GM23248 (cell line): ENCODE measurements around the gene CST2. TPM values are rescaled to one million over a fixed set of nuclear protein-coding genes. Genes with fewer than 3 reads are reported as not detected.
"Not testable (repeated sequence)": the region's sequence is repeated elsewhere in the genome, so short reads cannot be mapped to it uniquely, and the experiment has no call there.

Experiments used
- DNase-seq: peaks from one replicate; pipeline ENCODE4 v3.0.0-alpha.2; 2015
- H2AFZ ChIP-seq: fragments of 200-600 bp; sonication (generic); 2 replicates; pipeline ENCODE4 v1.6.1; 2016; ENCODE audit warnings: antibody characterized with exemption
- H3F3A ChIP-seq: fragments of 200-600 bp; sonication (generic); 2 replicates; pipeline ENCODE4 v1.6.1; 2016; ENCODE audit warnings: mild to moderate bottlenecking, antibody characterized with exemption, mixed run types; ENCODE audit not compliant: insufficient read depth
- H3K27ac ChIP-seq: fragments of 200-600 bp; sonication (generic); 2 replicates; pipeline ENCODE4 v1.5.1; 2016; ENCODE audit warnings: mild to moderate bottlenecking
- H3K27me3 ChIP-seq: fragments of 200-600 bp; sonication (generic); replicated peaks from 2 replicates; pipeline ENCODE4 v1.6.1; 2016; ENCODE audit warnings: mild to moderate bottlenecking; ENCODE audit not compliant: insufficient read depth
- H3K36me3 ChIP-seq: fragments of 200-600 bp; sonication (generic); 2 replicates; pipeline ENCODE4 v1.6.1; 2016; ENCODE audit warnings: low read depth, mild to moderate bottlenecking
- H3K4me1 ChIP-seq: fragments of 200-600 bp; sonication (generic); 2 replicates; pipeline ENCODE4 v1.6.1; 2016; ENCODE audit warnings: mild to moderate bottlenecking; ENCODE audit not compliant: insufficient read depth
- H3K4me2 ChIP-seq: fragments of 200-600 bp; sonication (generic); one replicate; pipeline ENCODE4 v1.6.1; 2016; ENCODE audit warnings: mild to moderate bottlenecking; ENCODE audit not compliant: unreplicated experiment
- H3K4me3 ChIP-seq: fragments of 200-600 bp; sonication (generic); 2 replicates; pipeline ENCODE4 v1.5.1; 2016; ENCODE audit warnings: mild to moderate bottlenecking
- H3K79me2 ChIP-seq: fragments of 200-600 bp; sonication (generic); 2 replicates; pipeline ENCODE4 v1.6.1; 2016; ENCODE audit warnings: mild to moderate bottlenecking; ENCODE audit not compliant: insufficient read depth
- H3K9ac ChIP-seq: fragments of 200-600 bp; sonication (generic); 2 replicates; pipeline ENCODE4 v1.6.1; 2016; ENCODE audit warnings: mild to moderate bottlenecking
- H3K9me2 ChIP-seq: fragments of 200-600 bp; sonication (generic); 2 replicates; pipeline ENCODE4 v1.6.1; 2016; ENCODE audit warnings: mixed run types, mild to moderate bottlenecking, moderate library complexity; ENCODE audit not compliant: insufficient read depth
- H3K9me3 ChIP-seq: fragments of 200-600 bp; sonication (generic); one replicate; pipeline ENCODE4 v1.6.1; 2017; ENCODE audit warnings: low read depth
- H4K20me1 ChIP-seq: fragments of 200-600 bp; sonication (generic); 2 replicates; pipeline ENCODE4 v1.6.0; 2016; ENCODE audit not compliant: insufficient read depth
- EZH2 ChIP-seq: fragments of 200-600 bp; sonication (generic); IDR thresholded peaks from 2 replicates; pipeline ENCODE4 v1.6.1; 2018; ENCODE audit warnings: antibody characterized with exemption, mild to moderate bottlenecking; ENCODE audit not compliant: insufficient read depth, poor library complexity, severe bottlenecking
- EZH2phosphoT487 ChIP-seq: fragments of 200-600 bp; sonication (generic); IDR thresholded peaks from 2 replicates; pipeline ENCODE4 v1.6.1; 2018; ENCODE audit warnings: antibody characterized with exemption, moderate library complexity, mild to moderate bottlenecking, low read depth; ENCODE audit not compliant: insufficient read depth
- WGBS, 2 experiments: methylation state at CpG; one replicate each; pipeline ENCODE4 v1.1.6; 2015 to 2017; ENCODE audit warnings: low lambda C conversion rate in 2 of 2, low coverage in 1 of 2; ENCODE audit errors: missing lambda C conversion rate in 2 of 2; 5-methylcytosine and 5-hydroxymethylcytosine counted together
- in situ Hi-C: fragments of 300-500 bp; cut with MboI; formaldehyde crosslinking; loops from 2 replicates; pipeline ENCODE4 v1.15.0; 2020
- polyA plus RNA-seq: library from polyadenylated mRNA; unstranded; fragments of >200 nt; fragmentation: Nextera tagmentation; extraction: Ambion mirVana; gene quantifications from 2 replicates; pipeline ENCODE4 v1.2.1, GENCODE V29; 2016
- total RNA-seq: library from RNA; depleted of rRNA; stranded (reverse); fragments of >200 nt; shearing (Covaris generic); gene quantifications from 2 replicates; pipeline ENCODE4 v1.2.3, GENCODE V29; 2014

Gene CST2
- total and polyA plus RNA-seq, 2 experiments from 2014 or later = 1.5 to 5.6 TPM

GRCh38 chr20:23832775-23833513 lies 6.4 kb upstream of the CST2 start:
- 29% methylated on average over 3 of the region's 3 CpGs for WGBS, 2 experiments
- peak; percentile 15 for DNase-seq
- TF ChIP-seq EZH2phosphoT487 = no peak
- no peak for TF ChIP-seq EZH2
- Histone ChIP-seq H3K27me3 (no peaks in the 10 kb centered on the region), H3K9me2 (no peaks in the 10 kb centered on the region), H3K4me3 (no peak overlapping the region), H3K4me2 (no peak overlapping the region), H3K36me3 (no peaks in the 10 kb centered on the region), H3K79me2 (no peaks in the 10 kb centered on the region), H3K27ac (no peak overlapping the region), H4K20me1 (no peaks in the 10 kb centered on the region), H2AFZ (no peak overlapping the region), H3K9ac (no peak overlapping the region), H3F3A (no peaks in the 10 kb centered on the region), H3K4me1 (no peaks in the 10 kb centered on the region), H3K9me3 (no peaks in the 10 kb centered on the region)
- in situ Hi-C loops = no loop called here

GRCh38 chr20:23831961-23832360 lies 5.4 kb upstream of the CST2 start:
- H3K36me3 ChIP-seq, H3K4me1 ChIP-seq, H3K4me2 ChIP-seq, H3K9ac ChIP-seq, H2AFZ ChIP-seq, H3K27me3 ChIP-seq, H3K9me2 ChIP-seq, H3K27ac ChIP-seq, H3K79me2 ChIP-seq, H3F3A ChIP-seq, in situ Hi-C loops, H4K20me1 ChIP-seq, H3K9me3 ChIP-seq, H3K4me3 ChIP-seq: not testable (repeated sequence)
- WGBS, 2 experiments = 11 to 31% methylated on average over 3 of the region's 3 CpGs
- DNase-seq = peak; percentile 50

DNA sequence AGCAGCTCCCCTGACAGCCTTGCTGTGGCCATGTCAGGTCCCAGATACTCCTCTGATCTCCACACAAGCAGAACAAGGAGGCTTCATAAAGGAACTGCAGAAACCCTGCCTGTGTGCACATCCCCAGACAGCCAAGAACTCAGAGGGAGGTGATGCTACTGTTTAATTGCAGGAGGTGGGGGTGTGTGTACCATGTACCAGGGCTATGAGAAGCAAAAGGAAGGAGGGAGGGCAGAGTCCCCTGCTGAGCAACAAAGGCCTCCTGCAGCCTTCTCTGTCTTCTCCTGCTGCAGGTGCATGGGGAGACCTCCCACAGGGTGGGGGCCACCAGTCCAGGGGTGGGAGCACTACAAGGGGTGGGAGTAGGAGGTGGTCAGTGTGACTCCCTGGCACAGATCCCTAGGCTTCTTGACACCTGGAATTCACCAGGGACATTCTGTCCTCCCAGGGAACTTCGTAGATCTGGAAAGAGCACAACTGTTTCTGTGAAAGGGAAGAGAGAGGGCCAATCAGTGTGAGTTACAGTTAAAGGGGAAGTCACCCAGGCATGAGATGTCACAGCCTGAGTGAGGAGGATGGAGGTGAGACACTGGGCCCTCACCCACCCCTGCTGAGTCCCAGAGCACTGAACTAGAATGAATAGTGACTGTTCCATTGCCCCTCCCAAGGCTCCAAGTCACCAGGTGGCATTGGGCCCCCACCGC lies 2.8 kb downstream of the CST2 start:
- TF ChIP-seq EZH2 (no peak), EZH2phosphoT487 (no peak)
- 51 to 54% methylated on average over 2 of the region's 2 CpGs for WGBS, 2 experiments
- in situ Hi-C loops = no loop called here

GRCh38 chr20:23823111-23823510 lies 3.4 kb downstream of the CST2 start:
- H3K27ac ChIP-seq = no peak overlapping the region
- H3K9me3 ChIP-seq = no peaks in the 10 kb centered on the region
- H3F3A ChIP-seq = no peaks in the 10 kb centered on the region
- in situ Hi-C loops = no loop called here
- no peak for DNase-seq
- no peak overlapping the region for H3K9ac ChIP-seq
- H3K79me2 ChIP-seq = no peaks in the 10 kb centered on the region
- no peak overlapping the region for H2AFZ ChIP-seq
- no peaks in the 10 kb centered on the region for H3K36me3 ChIP-seq
- 8 to 16% methylated on average over 5 of the region's 5 CpGs for WGBS, 2 experiments
- H3K4me1 ChIP-seq = no peaks in the 10 kb centered on the region
- TF ChIP-seq EZH2phosphoT487 (no peak), EZH2 (no peak)
- H3K9me2 ChIP-seq = no peaks in the 10 kb centered on the region
- no peak overlapping the region for H3K4me3 ChIP-seq
- no peaks in the 10 kb centered on the region for H4K20me1 ChIP-seq
- H3K27me3 ChIP-seq = no peaks in the 10 kb centered on the region
- no peak overlapping the region for H3K4me2 ChIP-seq

More for the DNA sequence above, 2.8 kb downstream of the CST2 start:
- Histone ChIP-seq H3K9me3 (no peaks in the 10 kb centered on the region), H3F3A (no peaks in the 10 kb centered on the region), H3K9ac (no peak overlapping the region), H3K27ac (no peak overlapping the region), H3K36me3 (no peaks in the 10 kb centered on the region), H3K4me2 (no peak overlapping the region), H3K4me1 (no peaks in the 10 kb centered on the region), H3K4me3 (no peak overlapping the region), H3K79me2 (no peaks in the 10 kb centered on the region), H4K20me1 (no peaks in the 10 kb centered on the region), H3K27me3 (no peaks in the 10 kb centered on the region), H2AFZ (no peak overlapping the region), H3K9me2 (no peaks in the 10 kb centered on the region)
- no peak for DNase-seq
